Lower leg skin (tissue), 4 donors: Measurements from ENCODE around the gene NR0B2. TPM values are rescaled to one million over a fixed set of nuclear protein-coding genes. Genes with fewer than 3 reads are reported as not detected.

Experiments used
- DNase-seq, 2 donors: peaks; one replicate each; pipeline ENCODE4 v3.0.0-alpha.2; 2019; ENCODE audit warnings: low spot score in 2 of 2
- H3K4me3 ChIP-seq: fragments of 200-600 bp; sonication (generic); 2 replicates; pipeline ENCODE4 v1.5.1; 2017; ENCODE audit warnings: mild to moderate bottlenecking, low read depth; ENCODE audit not compliant: poor library complexity, severe bottlenecking
- POLR2A ChIP-seq, 2 donors: fragments of 450-650 bp; IDR thresholded peaks; one replicate each; pipeline ENCODE4 v1.6.1; 2016 to 2017; ENCODE audit warnings: antibody characterized with exemption in 2 of 2, mild to moderate bottlenecking in 1 of 2, moderate library complexity in 1 of 2
- WGBS, 2 donors: methylation state at CpG; one replicate each; pipeline ENCODE4 v1.1.5; 2018; 5-methylcytosine and 5-hydroxymethylcytosine counted together
- intact Hi-C: fragments of 100-400 bp; cut with DNase I; formaldehyde crosslinking; loops from one replicate; pipeline ENCODE4 v1.15.0; 2023; ENCODE audit warnings: low total_unique reads
- total RNA-seq, 4 donors: library from RNA; depleted of rRNA; stranded (reverse); fragments of >200 nt; gene quantifications; one replicate each; pipeline ENCODE4 v1.1.0, GENCODE V29; 2016
- TF ChIP-seq, protein P1 (sequence below), 3 donors: fragments of 450-650 bp; IDR thresholded peaks; one replicate each; pipeline ENCODE4 v1.5.1; 2016; ENCODE audit warnings: antibody characterized with exemption in 3 of 3, mild to moderate bottlenecking in 3 of 3, moderate library complexity in 2 of 3

The NR0B2 gene
- total RNA-seq, 4 donors from 2014 or later, result not detected

- 88 to 89% methylated on average over 13 of the region's 13 CpGs for WGBS, 2 donors
- no peak overlapping the region for H3K4me3 ChIP-seq
- intact Hi-C loops, result no loop called here
- no peak for DNase-seq
- no peak for TF ChIP-seq POLR2A (IDR thresholded peaks at IDR 0.05)
- TF ChIP-seq, protein P1, sequence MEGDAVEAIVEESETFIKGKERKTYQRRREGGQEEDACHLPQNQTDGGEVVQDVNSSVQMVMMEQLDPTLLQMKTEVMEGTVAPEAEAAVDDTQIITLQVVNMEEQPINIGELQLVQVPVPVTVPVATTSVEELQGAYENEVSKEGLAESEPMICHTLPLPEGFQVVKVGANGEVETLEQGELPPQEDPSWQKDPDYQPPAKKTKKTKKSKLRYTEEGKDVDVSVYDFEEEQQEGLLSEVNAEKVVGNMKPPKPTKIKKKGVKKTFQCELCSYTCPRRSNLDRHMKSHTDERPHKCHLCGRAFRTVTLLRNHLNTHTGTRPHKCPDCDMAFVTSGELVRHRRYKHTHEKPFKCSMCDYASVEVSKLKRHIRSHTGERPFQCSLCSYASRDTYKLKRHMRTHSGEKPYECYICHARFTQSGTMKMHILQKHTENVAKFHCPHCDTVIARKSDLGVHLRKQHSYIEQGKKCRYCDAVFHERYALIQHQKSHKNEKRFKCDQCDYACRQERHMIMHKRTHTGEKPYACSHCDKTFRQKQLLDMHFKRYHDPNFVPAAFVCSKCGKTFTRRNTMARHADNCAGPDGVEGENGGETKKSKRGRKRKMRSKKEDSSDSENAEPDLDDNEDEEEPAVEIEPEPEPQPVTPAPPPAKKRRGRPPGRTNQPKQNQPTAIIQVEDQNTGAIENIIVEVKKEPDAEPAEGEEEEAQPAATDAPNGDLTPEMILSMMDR (IDR thresholded peaks at IDR 0.05), result no peak
These were observed 19.5 kb downstream of the NR0B2 start for GRCh38 chr1:26894263-26894662.

DNA sequence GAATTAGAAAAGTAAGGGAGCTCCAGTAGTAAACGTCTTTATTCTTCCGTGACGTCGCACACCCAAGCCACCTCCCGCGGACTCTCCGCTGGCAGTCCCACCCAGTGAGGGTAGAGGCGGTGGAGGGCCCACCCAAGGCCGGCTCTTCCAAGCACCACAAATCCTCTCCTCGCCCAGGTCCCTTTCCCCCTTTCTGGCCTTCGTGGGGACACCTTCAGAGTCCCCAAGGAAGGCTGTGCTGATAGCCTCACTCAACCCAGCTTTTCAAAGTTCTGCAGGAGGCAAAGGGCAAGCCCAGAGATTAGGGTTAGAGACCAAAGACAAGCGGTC lies 23.3 kb downstream of the NR0B2 start:
- peak overlapping the region; percentile 72 for H3K4me3 ChIP-seq
- TF ChIP-seq, protein P1 (IDR thresholded peaks at IDR 0.05), result no peak
- no peak for TF ChIP-seq POLR2A (IDR thresholded peaks at IDR 0.05)
- DNase-seq, result no peak
- intact Hi-C loops, result no loop called here
- WGBS, 2 donors, result 2 to 3% methylated on average over 12 of the region's 12 CpGs

DNA sequence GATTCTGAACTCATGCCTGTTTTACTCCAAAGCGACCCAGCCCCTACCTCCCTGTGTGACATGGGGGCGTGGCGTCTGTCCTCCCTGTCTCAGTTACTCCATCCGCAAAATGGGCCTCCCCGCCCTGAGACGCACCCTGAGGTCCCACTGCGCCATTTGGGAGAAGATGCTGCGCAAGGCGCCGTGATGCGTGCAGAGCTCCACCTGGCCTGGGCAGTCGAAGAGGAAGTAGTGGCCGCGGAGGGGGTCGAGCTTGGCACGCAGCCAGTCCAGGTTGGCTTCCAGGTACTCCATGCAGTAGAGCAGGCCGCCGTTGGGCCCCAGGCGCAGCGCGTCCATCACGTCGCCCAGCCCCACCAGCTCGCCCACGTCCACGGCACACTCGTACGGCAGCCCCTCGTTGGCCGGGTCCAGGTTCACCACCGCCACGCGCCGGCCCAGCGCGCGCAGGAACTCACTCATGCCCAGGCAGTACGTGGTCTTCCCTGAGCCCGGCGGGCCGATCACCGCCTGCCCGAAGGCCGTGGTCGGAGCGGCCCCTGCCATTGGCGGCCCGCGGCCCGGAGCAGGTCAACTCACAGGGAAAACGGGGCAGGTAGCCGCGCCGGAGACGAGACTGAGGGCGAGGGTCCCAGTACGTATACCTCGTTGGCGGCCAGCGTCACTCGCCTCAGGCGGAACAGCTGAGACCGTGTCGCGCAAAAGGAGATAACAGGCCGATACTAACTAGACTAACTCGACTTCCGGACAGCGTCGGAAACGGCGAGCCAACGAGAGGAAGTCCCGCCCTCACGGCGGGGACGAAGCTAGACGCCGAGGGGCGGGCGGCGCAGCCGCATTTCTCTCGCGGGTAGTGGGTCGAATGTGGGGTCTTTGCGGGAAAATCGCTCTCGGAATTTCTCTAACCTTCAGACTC lies 24.0 kb downstream of the NR0B2 start, which contains the start of gene GPN2:
Gene GPN2, minus strand, starts transcription at position 733 of the 916 bp plus-strand sequence. Its CDS starts 187 bp downstream, at position 546.
- no peak for TF ChIP-seq POLR2A (IDR thresholded peaks at IDR 0.05)
- TF ChIP-seq, protein P1 (IDR thresholded peaks at IDR 0.05), result no peak
- peak; percentile 73 to 94 for DNase-seq
- WGBS, 2 donors, result 1% methylated on average over 37 to 66 of the region's 89 CpGs
- peak within 1 kb of the TSS; percentile 72 for H3K4me3 ChIP-seq
- intact Hi-C loops, result loop anchor here (5.0 kb wide), 1 partner anchor 93 kb away; no protein-coding TSS in a partner anchor

- no peak for DNase-seq
- 71 to 89% methylated on average over 1 of the region's 1 CpG for WGBS, 2 donors
- intact Hi-C loops, result loop anchor here (5.0 kb wide), 1 partner anchor 91 kb away; no protein-coding TSS in a partner anchor
- TF ChIP-seq, protein P1 (IDR thresholded peaks at IDR 0.05), result no peak
- TF ChIP-seq POLR2A (IDR thresholded peaks at IDR 0.05), result no peak
- no peak overlapping the region for H3K4me3 ChIP-seq
These were observed 25.5 kb downstream of the NR0B2 start for GRCh38 chr1:26888231-26888630.

- no peak overlapping the region for H3K4me3 ChIP-seq
- DNase-seq, result no peak
- intact Hi-C loops, result loop anchor here (5.0 kb wide), 1 partner anchor 90 kb away; no protein-coding TSS in a partner anchor
- TF ChIP-seq POLR2A (IDR thresholded peaks at IDR 0.05), result no peak
- TF ChIP-seq, protein P1 (IDR thresholded peaks at IDR 0.05), result no peak
- WGBS, 2 donors, result 70 to 84% methylated on average over 1 of the region's 1 CpG
These were observed 26.6 kb downstream of the NR0B2 start for GRCh38 chr1:26887125-26887524.
